Measurements from ENCODE around the gene IL1RAPL1. TPM values are rescaled to one million over a fixed set of nuclear protein-coding genes. Genes with fewer than 3 reads are reported as not detected.

IL1RAPL1 gene
- total and polyA plus RNA-seq, 9 of the 15 experiments (the other 6 are each of a cell fraction or from before 2014, with no cell fraction given) = 0.04 to 0.07 (median 0.04) TPM; not detected in 6

DNA sequence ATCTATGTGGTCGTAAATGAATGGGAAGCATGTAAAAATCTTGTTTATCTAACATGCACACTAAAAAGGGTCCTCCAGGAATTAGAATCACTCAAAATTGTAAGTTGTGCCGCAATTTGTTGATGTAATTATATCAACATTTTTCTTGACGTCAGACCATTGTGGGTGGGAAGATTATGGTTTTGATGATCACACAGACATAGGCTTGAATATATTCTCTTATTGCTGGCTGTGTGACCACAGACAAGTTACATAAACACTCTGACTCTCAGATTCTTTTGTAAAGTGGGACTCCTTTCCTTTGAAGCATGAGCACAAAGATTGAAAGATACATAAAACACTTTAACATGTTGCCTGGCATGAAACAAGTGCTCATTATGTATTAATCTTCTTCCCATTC is 51.5 kb downstream of the IL1RAPL1 start:
- FAIRE-seq = no peak
- 0% methylated on average over 3 of the region's 3 CpGs for WGBS (ENCODE audit: insufficient coverage, low coverage, missing lambda C conversion rate)
- ChIA-PET POLR2A (no interaction called here), CTCF (ENCODE audit: low intra/inter-chr PET ratio) (no interaction called here)
- H3K9ac ChIP-seq (ENCODE audit: insufficient read depth in 1 of 2, low read depth in 2 of 2, low read length in 2 of 2) = no peak overlapping the region
- H3K9me3 ChIP-seq (replicated peaks; ENCODE audit: control insufficient read depth, insufficient read depth, low read depth, low read length) = no peaks in the 10 kb centered on the region
- no peaks in the 10 kb centered on the region for H3K27me3 ChIP-seq (ENCODE audit: control insufficient read depth in 2 of 2, insufficient read depth in 2 of 2, low read length in 2 of 2)
- no peak overlapping the region for H3K4me3 ChIP-seq
- no TSS peak for BruUV-seq (replicated peaks)
- ATAC-seq = no peak
- no peaks in the 10 kb centered on the region for H3K9me1 ChIP-seq (ENCODE audit: control insufficient read depth, insufficient read depth, low read length)
- intact Hi-C loops (cut with micrococcal nuclease) = no loop called here
- in situ Hi-C loops (cut with MboI) = no loop called here
- no peaks in the 10 kb centered on the region for H3K4me1 ChIP-seq (replicated peaks in 1 of 2; ENCODE audit: control insufficient read depth in 2 of 2, insufficient read depth in 2 of 2, low read length in 2 of 2)
- H3K27ac ChIP-seq (ENCODE audit: extremely low read depth, low read depth, low read length) = no peak overlapping the region
- no peaks in the 10 kb centered on the region for H4K20me1 ChIP-seq (replicated peaks; ENCODE audit: control insufficient read depth, insufficient read depth, low read length)
- no peak overlapping the region for H2AFZ ChIP-seq (ENCODE audit: low read depth, low read length)
- no peaks in the 10 kb centered on the region for H3K79me2 ChIP-seq (ENCODE audit: control insufficient read depth, insufficient read depth, low read length)
- no peaks in the 10 kb centered on the region for H3K36me3 ChIP-seq (ENCODE audit: control insufficient read depth, insufficient read depth, low read length)
- no peak for DNase-seq (ENCODE audit: extremely low read depth in 1 of 4, low spot score in 3 of 4)
- no peak overlapping the region for H3K4me2 ChIP-seq (ENCODE audit: insufficient read depth, low read length)
- TF ChIP-seq, protein P1, sequence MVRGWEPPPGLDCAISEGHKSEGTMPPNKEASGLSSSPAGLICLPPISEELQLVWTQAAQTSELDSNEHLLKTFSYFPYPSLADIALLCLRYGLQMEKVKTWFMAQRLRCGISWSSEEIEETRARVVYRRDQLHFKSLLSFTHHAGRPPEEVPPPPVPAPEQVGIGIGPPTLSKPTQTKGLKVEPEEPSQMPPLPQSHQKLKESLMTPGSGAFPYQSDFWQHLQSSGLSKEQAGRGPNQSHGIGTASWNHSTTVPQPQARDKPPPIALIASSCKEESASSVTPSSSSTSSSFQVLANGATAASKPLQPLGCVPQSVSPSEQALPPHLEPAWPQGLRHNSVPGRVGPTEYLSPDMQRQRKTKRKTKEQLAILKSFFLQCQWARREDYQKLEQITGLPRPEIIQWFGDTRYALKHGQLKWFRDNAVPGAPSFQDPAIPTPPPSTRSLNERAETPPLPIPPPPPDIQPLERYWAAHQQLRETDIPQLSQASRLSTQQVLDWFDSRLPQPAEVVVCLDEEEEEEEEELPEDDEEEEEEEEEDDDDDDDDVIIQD (CRISPR knock-in tag; IDR thresholded peaks at IDR 0.05) = no peak
- TF ChIP-seq ZNF165 (CRISPR knock-in tag; IDR thresholded peaks at IDR 0.05; ENCODE audit: borderline replicate concordance) (no peak), ARID1B (IDR thresholded peaks at IDR 0.05) (no peak), ZNF197 (CRISPR knock-in tag; IDR thresholded peaks at IDR 0.05; ENCODE audit: low read depth) (no peak), SMARCA5 (IDR thresholded peaks at IDR 0.05) (no peak), TEAD2 (tag; IDR thresholded peaks at IDR 0.05) (no peak), MTA1 (IDR thresholded peaks at IDR 0.05; ENCODE audit: borderline replicate concordance) (no peak), MECOM (CRISPR knock-in tag; IDR thresholded peaks at IDR 0.05) (no peak), TAF1 (IDR thresholded peaks at IDR 0.05; ENCODE audit: control insufficient read depth, extremely low read depth, insufficient read depth, low read length, severe bottlenecking) (no peak), SRSF1 (IDR thresholded peaks at IDR 0.05; ENCODE audit: low read depth, low read length) (no peak), ZNF384 (IDR thresholded peaks at IDR 0.05; ENCODE audit: low read depth, low read length) (no peak), PHF8 (IDR thresholded peaks at IDR 0.05; ENCODE audit: borderline replicate concordance, low read length) (no peak), WHSC1 (IDR thresholded peaks at IDR 0.05; ENCODE audit: low read length) (no peak), THRA (IDR thresholded peaks at IDR 0.05) (no peak)
- TF ChIP-seq, protein P2, sequence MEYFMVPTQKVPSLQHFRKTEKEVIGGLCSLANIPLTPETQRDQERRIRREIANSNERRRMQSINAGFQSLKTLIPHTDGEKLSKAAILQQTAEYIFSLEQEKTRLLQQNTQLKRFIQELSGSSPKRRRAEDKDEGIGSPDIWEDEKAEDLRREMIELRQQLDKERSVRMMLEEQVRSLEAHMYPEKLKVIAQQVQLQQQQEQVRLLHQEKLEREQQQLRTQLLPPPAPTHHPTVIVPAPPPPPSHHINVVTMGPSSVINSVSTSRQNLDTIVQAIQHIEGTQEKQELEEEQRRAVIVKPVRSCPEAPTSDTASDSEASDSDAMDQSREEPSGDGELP (CRISPR knock-in tag; IDR thresholded peaks at IDR 0.05; ENCODE audit: borderline replicate concordance) = no peak
- TF ChIP-seq, protein P3, sequence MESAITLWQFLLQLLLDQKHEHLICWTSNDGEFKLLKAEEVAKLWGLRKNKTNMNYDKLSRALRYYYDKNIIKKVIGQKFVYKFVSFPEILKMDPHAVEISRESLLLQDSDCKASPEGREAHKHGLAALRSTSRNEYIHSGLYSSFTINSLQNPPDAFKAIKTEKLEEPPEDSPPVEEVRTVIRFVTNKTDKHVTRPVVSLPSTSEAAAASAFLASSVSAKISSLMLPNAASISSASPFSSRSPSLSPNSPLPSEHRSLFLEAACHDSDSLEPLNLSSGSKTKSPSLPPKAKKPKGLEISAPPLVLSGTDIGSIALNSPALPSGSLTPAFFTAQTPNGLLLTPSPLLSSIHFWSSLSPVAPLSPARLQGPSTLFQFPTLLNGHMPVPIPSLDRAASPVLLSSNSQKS (CRISPR knock-in tag; IDR thresholded peaks at IDR 0.05) = no peak

All from K562 (cell line).